ENCODE measurements around the gene ASIC3.
"Not testable (repeated sequence)": the region's sequence is repeated elsewhere in the genome, so short reads cannot be mapped to it uniquely, and the experiment has no call there.

Gene ASIC3

GRCh38 chr7:151014950-151015349 lies 33.4 kb upstream of the ASIC3 start:
- DNase-seq = peak; percentile 42 to 48

DNA sequence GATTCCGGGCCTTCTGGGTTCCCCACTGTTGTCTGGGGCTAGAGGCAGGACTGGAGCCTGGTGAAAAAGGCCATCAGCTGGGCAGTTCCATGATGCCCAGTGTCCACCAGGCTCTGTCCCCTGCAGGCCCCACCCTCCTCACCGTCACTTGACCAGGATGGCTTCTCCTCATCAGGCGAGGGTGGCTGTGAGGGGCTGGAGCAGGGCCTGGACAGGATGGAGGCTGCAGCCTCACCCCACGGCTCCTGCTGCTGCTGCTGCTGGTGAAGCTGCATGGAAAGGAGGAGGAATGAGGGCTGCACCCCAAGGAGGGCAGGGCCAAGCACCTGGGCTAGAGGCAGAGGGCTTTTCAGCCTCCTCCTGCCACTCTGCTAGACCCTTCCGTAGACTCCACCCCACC lies 32.4 kb upstream of the ASIC3 start:
- no peak for DNase-seq

DNA sequence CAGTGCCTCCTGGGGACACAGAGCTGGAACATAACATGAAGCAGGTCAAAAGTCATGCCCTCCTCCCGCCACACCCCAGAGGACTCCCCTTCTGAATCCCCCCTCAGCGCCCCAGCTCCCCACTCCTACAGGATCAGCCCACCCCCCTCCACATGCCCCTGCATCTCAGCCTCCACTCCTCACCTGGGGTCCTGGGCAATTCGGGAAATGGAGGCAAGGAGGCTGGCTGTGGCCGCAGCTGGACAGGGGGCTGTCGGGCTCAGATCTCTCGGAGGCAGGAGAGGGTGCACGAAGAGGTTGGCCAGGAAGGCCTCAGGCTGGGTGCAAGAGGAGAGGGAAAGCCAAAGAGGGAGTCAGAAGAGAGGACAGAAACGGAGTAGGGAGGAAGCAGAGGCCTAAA lies 31.8 kb upstream of the ASIC3 start:
- no peak for DNase-seq

DNA sequence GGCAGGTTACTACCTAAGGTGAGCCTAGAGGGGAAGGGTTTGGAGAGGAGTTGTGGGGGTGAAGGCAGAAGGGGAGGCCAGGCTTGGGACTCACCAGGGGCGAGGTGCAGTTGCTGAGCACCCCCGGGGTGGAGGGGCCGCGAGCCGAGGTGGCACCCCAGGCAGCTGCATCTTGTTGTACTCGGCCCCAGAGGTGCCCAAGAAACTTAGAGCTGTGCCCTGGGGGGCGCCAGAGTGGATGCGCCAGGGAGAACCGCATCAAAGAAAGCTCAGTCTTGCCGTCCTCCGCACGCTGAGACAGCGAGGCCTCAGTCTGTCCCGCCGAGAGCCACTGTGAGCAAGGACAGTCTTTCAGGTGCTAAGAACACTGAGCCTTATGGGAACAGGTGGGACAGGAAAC lies 31.4 kb upstream of the ASIC3 start:
- peak in 1 of 2 donors; percentile 23 for DNase-seq

- DNase-seq = no peak
These were observed 30.9 kb upstream of the ASIC3 start for GRCh38 chr7:151017370-151017952.

- DNase-seq = peak; percentile 81 to 84
These were observed 30.3 kb upstream of the ASIC3 start for GRCh38 chr7:151017953-151018420.

DNA sequence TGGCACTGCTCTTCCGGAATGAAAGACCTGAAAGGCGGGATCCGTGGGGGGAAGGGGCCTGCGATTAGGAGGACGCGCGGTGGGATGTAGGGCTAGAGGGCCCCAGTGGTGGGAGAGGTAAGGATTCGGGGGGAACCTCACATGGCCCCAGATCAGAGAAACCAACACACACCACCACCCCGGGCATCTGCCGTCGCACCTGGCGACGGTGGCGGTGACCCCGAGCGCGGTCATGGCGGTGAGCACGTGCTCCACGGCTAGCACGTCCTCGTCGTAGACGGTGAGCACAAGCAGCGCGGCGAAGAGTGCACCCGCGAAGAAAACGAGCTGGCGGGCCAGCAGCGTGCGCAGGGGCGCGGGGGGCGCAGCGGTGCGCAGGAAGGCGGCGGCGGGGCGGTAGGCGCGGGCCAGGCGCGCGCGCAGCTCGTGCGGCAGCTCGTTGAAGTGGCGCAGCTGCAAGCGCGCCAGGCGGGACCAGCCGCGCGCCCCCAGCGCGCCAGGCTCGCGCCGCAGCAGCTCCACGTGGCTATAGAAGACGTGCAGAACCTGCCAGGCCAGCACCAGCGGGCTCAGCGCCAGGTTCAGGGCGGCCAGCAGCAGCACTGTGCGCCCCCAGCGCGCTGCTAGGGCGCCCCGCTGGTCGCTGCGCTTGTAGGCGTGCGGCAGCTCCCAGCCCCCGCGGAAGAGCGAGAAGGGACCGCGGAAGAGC lies 29.8 kb upstream of the ASIC3 start:
- peak; percentile 40 to 41 for DNase-seq

DNA sequence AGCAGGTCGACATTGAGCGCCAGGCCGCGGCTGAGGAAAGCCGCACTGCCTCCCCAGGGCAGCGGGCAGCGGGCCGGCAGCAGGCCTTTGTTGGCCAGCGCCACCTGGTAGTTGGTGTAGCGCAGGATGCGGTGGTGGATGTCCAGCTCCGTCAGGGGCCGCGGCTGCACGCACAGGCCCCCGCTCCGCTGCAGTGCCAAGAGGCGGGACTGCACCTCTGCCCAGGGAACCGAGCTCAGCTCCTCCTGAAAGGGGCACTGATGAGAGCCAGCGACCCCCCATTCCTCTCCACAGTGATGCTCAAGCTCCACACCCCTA lies 29.2 kb upstream of the ASIC3 start:
- no peak for DNase-seq

GRCh38 chr7:151020231-151020630 lies 28.1 kb upstream of the ASIC3 start:
- no peak for DNase-seq

DNA sequence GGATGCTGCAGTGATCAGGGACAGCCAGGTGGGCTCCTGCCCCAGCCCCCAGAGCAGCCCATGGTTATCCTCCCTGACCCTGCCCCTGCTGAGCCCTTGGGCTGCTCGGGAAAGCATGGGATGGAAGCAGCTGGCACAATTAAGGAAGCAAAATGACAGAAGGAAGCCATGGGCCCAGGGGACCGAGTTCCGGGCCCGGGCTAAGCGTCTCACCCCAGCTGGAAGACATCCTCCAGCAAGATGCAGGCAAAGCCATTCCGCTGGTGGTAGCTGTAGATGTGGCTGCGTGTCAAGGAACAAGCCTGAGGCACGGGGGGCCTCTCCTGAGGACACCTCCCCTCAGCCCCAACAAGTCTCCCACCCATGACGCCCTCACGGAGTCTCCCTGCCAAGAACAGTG lies 25.1 kb upstream of the ASIC3 start:
- DNase-seq = no peak

- DNase-seq = no peak
These were observed 23.8 kb upstream of the ASIC3 start, which contains the start of gene ATG9B for GRCh38 chr7:151024435-151025056. ATG9B (minus strand) TSS chr7:151024494; CDS start chr7:151024423, 71 bp downstream.

GRCh38 chr7:151025924-151026671 lies 22.2 kb upstream of the ASIC3 start:
- no peak for DNase-seq

DNA sequence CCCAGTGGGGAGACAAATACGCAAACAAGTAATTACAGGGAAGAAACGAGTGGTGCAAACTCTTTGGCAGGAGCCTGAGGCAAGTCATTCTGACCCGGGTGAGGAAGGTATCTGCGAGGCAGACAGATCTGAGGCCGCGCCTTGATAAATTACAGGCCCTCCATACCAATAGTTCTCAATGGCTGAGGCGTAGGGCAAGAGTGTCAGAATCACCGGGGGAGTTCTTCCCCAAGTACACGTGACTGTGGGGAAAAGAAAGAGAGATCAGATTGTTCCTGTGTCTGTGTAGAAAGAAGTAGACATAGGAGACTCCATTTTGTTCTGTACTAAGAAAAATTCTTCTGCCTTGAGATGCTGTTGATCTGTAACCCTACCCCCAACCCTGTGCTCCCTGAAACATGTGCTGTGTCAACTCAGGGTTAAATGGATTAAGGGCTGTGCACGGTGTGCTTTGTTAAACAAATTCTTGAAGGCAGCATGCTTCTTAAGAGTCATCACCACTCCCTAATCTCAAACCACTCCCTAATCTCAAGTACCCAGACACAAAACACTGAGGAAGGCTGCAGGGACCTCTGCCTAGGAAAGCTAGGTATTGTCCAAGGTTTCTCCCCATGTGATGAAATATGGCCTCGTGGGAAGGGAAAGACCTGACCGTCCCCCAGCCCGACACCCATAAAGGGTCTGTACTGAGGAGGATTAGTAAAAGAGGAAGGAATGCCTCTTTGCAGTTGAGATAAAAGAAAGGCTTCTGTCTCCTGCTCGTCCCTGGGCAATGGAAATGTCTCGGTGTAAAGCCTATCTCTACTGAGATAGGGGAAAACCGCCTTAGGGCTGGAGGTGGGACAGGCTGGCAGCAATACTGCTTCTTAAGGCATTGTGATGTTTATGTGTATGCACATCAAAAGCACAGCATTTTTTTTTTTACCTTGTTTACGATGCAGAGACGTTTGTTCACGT lies 21.3 kb upstream of the ASIC3 start:
- not testable (repeated sequence) for DNase-seq

- not testable (repeated sequence) for DNase-seq
These were observed 20.6 kb upstream of the ASIC3 start for GRCh38 chr7:151027728-151028130.

- peak; percentile 99 for DNase-seq
These were observed 20.0 kb upstream of the ASIC3 start, which contains the start of gene ABCB8 for GRCh38 chr7:151028131-151028947. ABCB8 (plus strand) TSS chr7:151028450; CDS start chr7:151028516, 66 bp downstream.

DNA sequence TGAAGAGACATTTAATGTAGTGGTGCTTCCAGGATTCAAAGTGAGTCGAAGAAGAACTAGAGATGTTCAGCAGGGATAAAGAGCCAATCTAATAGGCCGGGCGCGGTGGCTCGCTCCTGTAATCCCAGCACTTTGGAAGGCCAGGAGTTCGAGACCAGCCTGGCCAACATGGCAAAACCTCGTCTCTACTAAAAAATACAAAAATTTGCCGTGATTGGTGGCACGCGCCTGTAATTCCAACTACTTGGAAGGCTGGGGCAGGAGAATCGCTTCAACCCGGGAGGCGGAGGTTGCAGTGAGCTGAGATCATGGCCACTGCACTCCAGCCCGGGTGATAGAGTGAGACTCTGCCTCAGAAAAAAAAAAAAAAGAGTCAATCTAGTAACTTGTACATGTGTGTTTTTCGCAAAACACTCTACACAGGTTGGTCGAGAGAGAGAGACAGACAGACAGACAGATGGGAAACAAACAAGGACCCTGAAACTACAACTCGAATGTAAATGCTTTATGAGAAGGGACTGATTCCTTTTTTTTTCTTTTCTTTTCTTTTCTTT lies 19.3 kb upstream of the ASIC3 start:
- no peak for DNase-seq

- no peak for DNase-seq
These were observed 17.3 kb upstream of the ASIC3 start for GRCh38 chr7:151031011-151031410.

DNA sequence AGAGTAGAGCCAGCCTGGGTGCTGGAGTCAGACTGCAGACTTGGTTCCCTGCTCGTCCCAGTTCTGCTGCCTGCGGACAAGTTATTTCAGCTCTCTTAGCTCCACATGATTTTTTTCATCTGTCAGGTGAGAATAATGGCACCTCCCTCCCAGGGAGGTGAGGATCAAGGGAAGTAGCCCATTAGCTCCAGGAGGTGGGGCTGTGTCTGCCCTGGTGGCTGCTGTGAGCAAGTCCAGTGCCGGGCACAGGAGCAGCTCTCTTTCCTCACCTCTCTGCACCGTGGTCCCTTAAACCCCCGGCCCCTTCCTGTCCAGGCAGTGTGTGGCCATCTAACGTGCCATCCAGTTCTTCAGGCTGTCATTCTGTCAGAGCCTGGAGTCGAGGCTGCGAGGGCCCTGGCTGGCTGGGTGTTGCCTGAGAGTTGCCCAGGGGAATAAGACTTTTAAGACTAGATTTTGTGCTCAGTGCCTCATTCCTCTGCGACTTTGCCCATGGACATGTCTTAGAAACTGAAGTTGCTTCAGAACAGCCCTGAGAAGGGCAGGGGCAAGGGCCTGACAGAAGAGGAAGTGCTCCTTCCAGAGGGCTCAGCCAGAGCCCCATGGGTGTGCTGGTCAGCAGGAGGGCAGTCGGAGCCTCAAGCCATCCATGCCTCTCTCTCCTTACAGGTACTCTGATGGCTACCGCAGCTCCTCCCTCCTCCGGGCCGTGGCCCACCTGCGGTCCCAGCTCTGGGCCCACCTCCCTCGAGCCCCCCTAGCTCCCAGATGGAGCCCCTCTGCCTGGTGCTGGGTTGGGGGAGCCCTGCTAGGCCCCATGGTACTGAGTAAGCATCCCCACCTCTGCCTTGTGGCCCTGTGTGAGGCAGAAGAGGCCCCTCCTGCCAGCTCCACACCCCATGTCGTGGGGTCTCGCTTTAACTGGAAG lies 15.1 kb upstream of the ASIC3 start:
- no peak for DNase-seq

GRCh38 chr7:151033864-151034249 lies 14.5 kb upstream of the ASIC3 start:
- DNase-seq = no peak

Measured in CD4-positive, alpha-beta T cell treated with Interleukin-1 beta for 1 hour (primary cell).